GM19438 (cell line): ENCODE results near the gene KIF2C.

Source experiments
- ATAC-seq: cut with Tn5 transposase; IDR thresholded peaks from one replicate; pipeline ENCODE4 v1.9.1; 2021; ENCODE audit warnings: low read depth; ENCODE audit not compliant: unreplicated experiment

Gene KIF2C

GRCh38 chr1:44775078-44775929, 35.7 kb downstream of the KIF2C start, which contains the start of gene RPS8:
TSS of gene RPS8 (plus strand) at chr1:44775540. CDS start at chr1:44775597, 57 bp downstream.
- peak; percentile 75 for ATAC-seq

- no peak for ATAC-seq
Observed at GRCh38 chr1:44775930-44776729, 36.5 kb downstream of the KIF2C start.

- ATAC-seq = no peak
Observed at GRCh38 chr1:44776730-44777068, 37.1 kb downstream of the KIF2C start.

- no peak for ATAC-seq
Observed at GRCh38 chr1:44777547-44777946, 37.9 kb downstream of the KIF2C start.

DNA sequence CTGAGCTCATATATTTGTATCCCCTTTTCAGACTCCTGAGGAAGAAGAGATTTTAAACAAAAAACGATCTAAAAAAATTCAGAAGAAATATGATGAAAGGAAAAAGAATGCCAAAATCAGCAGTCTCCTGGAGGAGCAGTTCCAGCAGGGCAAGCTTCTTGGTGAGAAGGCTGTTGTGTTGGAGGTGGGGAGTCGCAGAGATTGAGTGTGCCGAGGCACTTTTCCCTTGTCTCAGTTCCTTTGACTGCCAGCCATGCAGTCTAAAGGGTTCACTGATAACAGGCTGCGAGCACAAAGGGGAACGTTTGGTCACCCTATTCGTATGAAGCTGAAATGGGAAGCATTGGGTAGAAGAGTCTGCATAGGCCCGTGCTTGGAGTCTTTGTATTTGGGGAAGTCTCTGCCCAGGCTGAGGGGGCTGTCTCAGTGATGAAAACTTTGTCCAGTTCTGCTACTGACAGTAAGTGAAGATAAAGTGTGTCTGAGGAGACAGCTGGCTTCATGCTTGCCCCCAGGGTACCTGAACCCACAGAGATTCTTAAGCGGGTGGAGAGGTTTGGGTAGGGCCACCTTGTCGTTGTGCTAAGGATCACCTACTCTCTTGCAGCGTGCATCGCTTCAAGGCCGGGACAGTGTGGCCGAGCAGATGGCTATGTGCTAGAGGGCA, 38.5 kb downstream of the KIF2C start:
- ATAC-seq = no peak

DNA sequence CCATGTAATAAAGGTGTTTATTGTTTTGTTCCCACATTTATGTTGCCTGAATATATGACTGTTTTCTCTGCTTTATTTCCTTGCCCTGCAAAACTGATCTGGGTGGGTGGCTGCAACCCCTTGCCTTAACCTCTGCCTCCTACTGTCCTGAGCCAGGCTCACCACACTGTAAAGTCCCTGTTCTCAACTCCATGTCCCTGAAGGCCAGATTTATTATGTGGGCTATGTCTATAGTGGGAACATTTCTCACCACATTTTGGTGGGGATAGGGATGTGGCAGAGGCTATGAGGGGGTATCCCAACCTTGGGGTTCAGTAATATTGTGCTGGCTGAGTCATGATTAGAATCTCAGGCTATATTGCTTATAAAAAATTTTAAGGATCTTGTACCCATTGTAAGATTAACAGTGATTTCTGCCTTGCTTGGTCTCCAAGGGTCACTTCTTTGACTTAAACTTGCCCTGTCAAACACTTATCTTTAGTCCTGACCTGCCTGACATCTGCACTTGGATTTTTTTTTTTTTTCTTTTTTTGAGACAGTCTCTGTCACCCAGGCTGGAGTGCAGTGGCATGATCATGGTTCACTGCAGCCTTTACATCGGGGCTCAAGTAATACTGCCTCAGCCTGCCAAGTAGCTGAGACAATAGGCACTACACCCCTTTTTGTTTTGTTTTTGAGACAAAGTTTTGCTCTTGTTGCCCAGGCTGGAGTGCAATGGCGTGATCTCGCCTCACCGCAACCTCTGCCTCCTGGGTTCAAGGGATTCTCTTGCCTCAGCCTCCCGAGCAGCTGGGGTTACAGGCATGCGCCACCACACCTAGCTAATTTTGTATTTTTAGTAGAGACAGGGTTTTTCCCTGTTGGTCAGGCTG, 39.3 kb downstream of the KIF2C start:
- ATAC-seq = no peak

GRCh38 chr1:44780583-44781121, 41.0 kb downstream of the KIF2C start:
- ATAC-seq = no peak

- ATAC-seq = no peak
Observed at GRCh38 chr1:44783697-44784093, 44.1 kb downstream of the KIF2C start.

DNA sequence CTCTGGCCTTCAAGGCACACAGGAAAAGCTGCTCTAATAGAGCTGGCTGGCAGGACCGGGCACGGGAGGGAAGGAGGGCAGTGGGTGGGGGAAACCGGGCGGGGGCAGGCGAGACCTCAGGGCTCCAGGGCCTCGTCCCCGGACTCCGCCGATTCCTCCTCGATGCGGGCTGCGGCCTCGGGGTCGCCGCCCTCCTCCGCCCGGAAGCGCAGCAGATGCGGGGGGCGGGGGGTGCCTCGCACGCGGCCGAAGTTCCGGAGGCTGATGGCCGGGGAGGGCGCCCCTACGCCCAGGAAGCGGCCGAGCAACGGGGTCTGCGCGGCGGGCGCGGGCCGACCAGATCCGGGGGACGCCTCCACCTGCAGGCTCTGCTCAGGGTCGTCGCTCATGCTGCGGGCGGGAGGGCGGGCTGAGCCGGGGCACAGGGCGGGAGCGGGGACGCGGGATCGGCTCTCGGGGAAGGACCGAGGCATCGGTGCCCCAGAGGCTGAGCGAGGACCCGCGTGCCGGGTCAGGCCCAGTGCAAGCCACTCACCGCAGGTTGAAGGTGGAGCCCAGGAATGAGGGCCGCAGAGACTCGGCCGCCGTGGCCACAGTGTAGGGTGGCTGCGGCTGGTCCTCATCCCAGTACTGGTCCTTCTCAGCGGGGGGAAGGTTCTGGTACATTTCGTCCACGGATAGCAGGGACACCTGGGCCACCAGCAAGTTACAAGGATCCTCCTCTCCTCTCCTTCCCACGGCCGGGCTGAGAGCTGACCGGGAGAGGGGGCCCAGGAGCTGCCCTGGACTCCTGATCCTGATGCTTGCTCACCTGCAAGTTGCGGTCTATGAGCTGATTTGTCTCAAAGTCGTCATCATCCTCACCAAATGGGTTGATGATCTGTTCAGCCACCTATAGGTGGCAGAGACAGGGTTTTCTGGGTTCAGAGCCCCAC, 44.7 kb downstream of the KIF2C start:
- ATAC-seq = no peak

- ATAC-seq = no peak
Observed at GRCh38 chr1:44785029-44785380, 45.4 kb downstream of the KIF2C start.

DNA sequence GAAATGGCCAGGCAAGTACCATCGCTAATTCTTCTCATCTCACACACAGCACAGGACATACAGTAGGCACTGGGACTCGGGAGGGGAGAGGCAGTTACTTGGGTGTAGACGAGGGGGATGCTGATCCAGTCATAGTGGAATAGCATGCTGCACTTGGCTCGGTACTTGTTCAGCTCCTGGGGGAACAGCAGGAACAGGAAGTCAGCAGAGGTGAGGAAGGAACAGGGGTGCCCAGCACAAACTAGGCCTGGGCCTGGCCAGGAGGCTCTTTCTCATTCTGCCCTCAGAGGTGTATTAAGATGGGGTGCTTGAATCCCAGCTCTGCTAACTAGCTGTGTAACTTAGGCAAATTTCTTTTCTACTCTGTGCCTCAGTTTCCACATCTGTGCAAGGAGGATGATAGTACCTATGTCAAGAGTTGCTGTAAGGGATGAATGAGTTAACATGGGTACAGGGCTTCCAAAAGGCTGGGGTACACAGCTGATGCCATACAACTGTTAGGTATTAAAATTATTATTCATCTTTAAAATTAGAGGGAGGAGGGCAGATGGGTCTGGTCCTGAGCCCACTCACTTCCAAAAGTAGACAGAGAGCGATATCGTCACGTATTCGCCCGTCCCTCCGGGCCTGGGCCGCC, 46.0 kb downstream of the KIF2C start:
- ATAC-seq = no peak

DNA sequence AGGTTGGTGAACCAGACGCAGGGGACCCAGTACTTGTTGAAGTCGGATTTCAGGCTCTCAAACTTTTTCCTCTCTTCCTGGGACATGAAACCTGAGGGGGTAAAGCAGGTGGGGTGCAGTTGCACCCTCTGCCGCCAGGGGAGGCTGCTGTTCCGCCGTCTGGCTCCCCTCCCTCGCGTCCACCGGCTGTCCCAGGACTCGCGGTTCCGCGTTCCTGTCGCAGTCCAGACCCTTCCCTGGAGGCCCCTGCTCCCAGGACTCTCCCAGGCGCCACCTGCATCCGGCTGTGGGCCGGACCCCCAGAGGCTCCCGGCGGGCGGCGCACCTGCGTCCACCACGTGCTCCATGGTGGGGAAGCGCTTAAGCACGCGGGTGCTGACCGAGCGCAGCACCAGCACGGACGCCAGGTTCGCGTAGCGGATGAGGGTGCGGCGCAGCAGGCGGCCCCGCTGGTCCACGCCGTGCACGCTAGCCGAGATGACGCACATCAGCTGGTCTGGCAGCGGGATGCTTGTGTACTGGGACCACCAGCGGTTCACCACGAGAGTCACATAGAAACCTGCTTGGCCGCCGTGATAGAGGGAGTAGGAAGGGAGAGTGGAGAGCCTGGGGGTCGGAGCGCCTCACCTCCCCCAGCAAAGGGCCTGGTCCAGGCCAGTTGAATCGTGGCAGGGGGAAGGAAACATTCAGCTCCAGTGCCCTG, 46.7 kb downstream of the KIF2C start:
- peak; percentile 44 for ATAC-seq

- no peak for ATAC-seq
Observed at GRCh38 chr1:44786841-44787426, 47.3 kb downstream of the KIF2C start.

DNA sequence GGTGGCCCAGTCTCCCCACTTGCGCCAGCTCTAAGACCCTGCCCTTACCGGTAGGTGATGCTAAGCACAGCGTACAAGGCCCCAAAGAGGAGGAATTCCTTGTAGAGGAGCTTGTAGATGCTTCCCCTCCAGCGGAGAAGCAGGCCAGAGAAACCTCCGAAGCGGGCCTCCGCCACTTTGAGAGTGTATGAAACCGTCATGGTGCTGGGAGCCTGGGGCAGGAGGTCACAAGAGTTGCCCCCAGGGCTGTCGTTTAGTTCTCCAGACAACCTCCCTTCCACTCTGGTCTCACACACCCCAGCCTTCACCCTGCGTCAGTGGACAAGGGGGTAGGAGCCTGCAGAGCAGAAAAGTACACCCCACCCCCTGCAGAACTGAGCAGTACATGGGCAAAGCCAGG, 47.9 kb downstream of the KIF2C start:
- no peak for ATAC-seq

- no peak for ATAC-seq
Observed at GRCh38 chr1:44788120-44788860, 48.7 kb downstream of the KIF2C start, which contains the start of gene BEST4. TSS of gene BEST4 (minus strand) at chr1:44788170. CDS start at chr1:44787705, 465 bp downstream.

DNA sequence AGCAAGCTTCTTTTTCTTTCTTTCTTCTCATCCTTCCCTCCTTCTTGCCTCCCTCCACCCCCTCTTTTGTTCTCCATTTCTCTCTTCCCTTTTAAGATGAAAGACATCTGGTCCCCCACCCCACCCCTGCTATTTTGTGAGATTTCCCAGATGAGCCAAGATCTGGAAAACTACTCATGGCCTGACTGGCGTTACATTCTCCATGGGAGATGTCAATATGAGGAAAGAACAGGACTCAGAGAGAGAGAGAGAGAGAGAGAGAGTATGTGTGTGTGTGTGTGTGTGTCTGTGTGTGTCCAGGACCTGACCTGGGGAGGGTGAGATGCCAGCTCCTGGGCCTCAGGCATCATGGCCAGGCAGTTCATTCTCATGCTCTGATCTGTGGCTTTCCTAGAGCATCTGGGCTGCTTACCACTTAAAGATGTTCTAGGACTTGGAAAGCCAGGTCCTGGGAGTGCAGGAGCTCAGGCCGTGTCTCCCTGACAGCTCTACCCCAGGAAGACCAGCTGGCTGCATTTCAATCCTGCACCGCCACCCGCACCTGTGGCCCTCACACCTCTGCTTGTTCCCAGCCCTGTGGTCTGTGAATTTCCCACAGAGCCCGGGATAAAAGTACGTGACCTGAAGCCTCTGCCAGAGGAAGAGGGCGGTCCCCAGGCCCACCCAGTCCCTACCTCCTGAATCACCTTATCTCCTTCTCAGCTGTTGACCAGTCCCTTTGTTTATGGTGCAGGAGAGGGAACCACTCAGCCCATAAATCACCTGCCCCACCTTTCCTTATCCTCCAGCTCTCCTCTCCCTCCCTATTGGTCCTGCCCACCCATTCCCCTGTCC, 51.5 kb downstream of the KIF2C start:
- no peak for ATAC-seq
